K562 (cell line): Measurements from ENCODE around the gene OBSCN. TPM values are rescaled to one million over a fixed set of nuclear protein-coding genes. Genes with fewer than 3 reads are reported as not detected.

ENCODE experiments used
- ATAC-seq: fragments of 200-7000 bp; cut with Tn5 transposase; 3 replicates; pipeline ENCODE4 v1.9.1; 2020; ENCODE audit warnings: moderate library complexity
- BruUV-seq: library from RNA; stranded (reverse); fragments of 400-500 nt; replicated peaks from 2 replicates; lab custom pipeline; 2021; lab: Mats Ljungman, UMichigan
- CTCF ChIA-PET: fragments of 300-600 bp; formaldehyde crosslinking; extraction: SDS; loops from one replicate; lab custom pipeline; 2021; ENCODE audit warnings: low intra/inter-chr PET ratio; lab: Yijun Ruan, JAX
- POLR2A ChIA-PET: fragments of 300-600, 350-650 bp; sonication (Branson Sonifier 250); formaldehyde crosslinking; extraction: SDS; loops from one replicate; lab custom pipeline; 2021; ENCODE audit warnings: antibody characterized with exemption, inconsistent platforms; lab: Yijun Ruan, JAX
- DNase-seq, 4 experiments: peaks; one replicate each; pipeline versions ENCODE4 v3.0.0 to v3.0.0-alpha.2; 2011 to 2018; ENCODE audit warnings: low spot score in 3 of 4, mixed read lengths in 3 of 4; ENCODE audit errors: extremely low read depth in 1 of 4
- FAIRE-seq: peaks from 2 replicates; lab custom pipeline; 2011; peaks lifted over from hg19 to GRCh38; lab: Jason Lieb, UNC
- H2AFZ ChIP-seq: 2 replicates; pipeline ENCODE4 v1.6.0; 2011; ENCODE audit warnings: low read depth, low read length, control low read depth, inconsistent platforms
- H3K27ac ChIP-seq: fragments of 200-600 bp; 3 replicates; pipeline ENCODE4 v1.8.0; 2011; ENCODE audit warnings: low read depth, mild to moderate bottlenecking, control low read depth, inconsistent platforms, low read length, moderate library complexity, mixed read lengths; ENCODE audit errors: extremely low read depth
- H3K27me3 ChIP-seq, 2 experiments: fragments of 300-600 bp in 1 of 2; 2 replicates in 1 of 2; 3 replicates in 1 of 2; pipeline versions ENCODE4 v1.6.0 to v1.8.0; 2011; ENCODE audit warnings: inconsistent platforms in 2 of 2, low read length in 2 of 2, mild to moderate bottlenecking in 1 of 2, mixed read lengths in 1 of 2, moderate library complexity in 1 of 2; ENCODE audit not compliant: control insufficient read depth in 2 of 2, insufficient read depth in 2 of 2
- H3K36me3 ChIP-seq: fragments of 300-600 bp; 3 replicates; pipeline ENCODE4 v1.8.0; 2011; ENCODE audit warnings: mild to moderate bottlenecking, low read length, inconsistent platforms; ENCODE audit not compliant: control insufficient read depth, insufficient read depth
- H3K4me1 ChIP-seq, 2 experiments: fragments of 200-600 bp in 1 of 2; replicated peaks in 1 of 2; 2 replicates in 1 of 2; 3 replicates in 1 of 2; pipeline versions ENCODE4 v1.5.1 to v1.8.0; 2011; ENCODE audit warnings: inconsistent platforms in 2 of 2, low read length in 2 of 2, mild to moderate bottlenecking in 1 of 2, mixed read lengths in 1 of 2, moderate library complexity in 1 of 2; ENCODE audit not compliant: control insufficient read depth in 2 of 2, insufficient read depth in 2 of 2
- H3K4me2 ChIP-seq: 2 replicates; pipeline ENCODE4 v1.6.1; 2011; ENCODE audit warnings: low read length, control low read depth, inconsistent platforms, mixed read lengths; ENCODE audit not compliant: insufficient read depth
- H3K4me3 ChIP-seq: fragments of 200-600 bp; sonication (generic), shearing (Covaris generic); 2 replicates; pipeline ENCODE4 v1.5.1; 2016; ENCODE audit warnings: control low read depth, inconsistent platforms
- H3K79me2 ChIP-seq: fragments of 200-600 bp; 3 replicates; pipeline ENCODE4 v1.8.0; 2011; ENCODE audit warnings: low read length, inconsistent platforms; ENCODE audit not compliant: control insufficient read depth, insufficient read depth
- H3K9ac ChIP-seq, 2 experiments: 2 replicates each; pipeline versions ENCODE4 v1.6.0 to v1.6.1; 2011; ENCODE audit warnings: low read depth in 2 of 2, low read length in 2 of 2, control low read depth in 1 of 2, inconsistent platforms in 1 of 2, mild to moderate bottlenecking in 1 of 2, mixed read lengths in 1 of 2; ENCODE audit not compliant: insufficient read depth in 1 of 2
- H3K9me1 ChIP-seq: one replicate; pipeline ENCODE4 v1.6.0; 2011; ENCODE audit warnings: inconsistent platforms, mild to moderate bottlenecking, low read length, moderate library complexity; ENCODE audit not compliant: control insufficient read depth, insufficient read depth
- H3K9me3 ChIP-seq: replicated peaks from 2 replicates; pipeline ENCODE4 v1.5.1; 2011; ENCODE audit warnings: low read depth, low read length, inconsistent platforms; ENCODE audit not compliant: control insufficient read depth, insufficient read depth
- H4K20me1 ChIP-seq: replicated peaks from 2 replicates; pipeline ENCODE4 v1.6.1; 2011; ENCODE audit warnings: low read length, inconsistent platforms, mixed read lengths; ENCODE audit not compliant: control insufficient read depth, insufficient read depth
- CTBP1 ChIP-seq: fragments of 450-650 bp; IDR thresholded peaks from 2 replicates; pipeline ENCODE4 v1.6.1; 2016; ENCODE audit warnings: borderline replicate concordance
- EWSR1 ChIP-seq: fragments of 450-650 bp; IDR thresholded peaks from 2 replicates; pipeline ENCODE4 v1.6.1; 2018; ENCODE audit warnings: borderline replicate concordance, mild to moderate bottlenecking, low read depth, moderate library complexity; ENCODE audit not compliant: partially characterized antibody
- HNRNPH1 ChIP-seq: fragments of 200-400 bp; formaldehyde crosslinking; optimal IDR thresholded peaks from 2 replicates; pipeline ENCODE3; 2017; ENCODE audit warnings: low read depth, mild to moderate bottlenecking, low read length, moderate library complexity
- MYNN ChIP-seq, 2 experiments: sonication (generic); formaldehyde crosslinking in 1 of 2; IDR thresholded peaks; 2 replicates each; pipeline versions ENCODE4 v1.5.0 to v1.6.1; 2016 to 2020; ENCODE audit warnings: antibody characterized with exemption in 1 of 2, missing genetic modification reagents in 1 of 2
- NR2F6 ChIP-seq: fragments of 450-650 bp; formaldehyde crosslinking; IDR thresholded peaks from 2 replicates; pipeline ENCODE4 v1.4.0; 2020; ENCODE audit warnings: mild to moderate bottlenecking
- PCBP1 ChIP-seq: fragments of 200-400 bp; formaldehyde crosslinking; IDR thresholded peaks from 2 replicates; pipeline ENCODE4 v1.6.1; 2018; ENCODE audit warnings: mild to moderate bottlenecking, low read depth, low read length; ENCODE audit not compliant: poor library complexity, severe bottlenecking
- POLR2AphosphoS2 ChIP-seq: IDR thresholded peaks from 2 replicates; pipeline ENCODE4 v1.6.1; 2012; ENCODE audit warnings: low read length, improper control_type of control experiment
- POLR2G ChIP-seq: fragments of 200-400 bp; formaldehyde crosslinking; IDR thresholded peaks from 2 replicates; pipeline ENCODE4 v1.6.1; 2017; ENCODE audit warnings: low read depth, mild to moderate bottlenecking, antibody characterized with exemption, low read length, moderate library complexity
- RAD51 ChIP-seq: fragments of 450-650 bp; IDR thresholded peaks from 2 replicates; pipeline ENCODE4 v1.7.1; 2016; ENCODE audit warnings: low read depth, mild to moderate bottlenecking, borderline replicate concordance
- RBFOX2 ChIP-seq: fragments of 200-400 bp; formaldehyde crosslinking; IDR thresholded peaks from 2 replicates; pipeline ENCODE4 v1.6.1; 2017; ENCODE audit warnings: low read depth, mild to moderate bottlenecking, low read length, moderate library complexity
- RBM22 ChIP-seq: fragments of 200-400 bp; formaldehyde crosslinking; IDR thresholded peaks from 2 replicates; pipeline ENCODE4 v1.6.1; 2018; ENCODE audit warnings: low read length, low read depth; ENCODE audit not compliant: poor library complexity, severe bottlenecking
- SIN3A ChIP-seq, 2 experiments: fragments of 150-350 bp in 1 of 2; IDR thresholded peaks; 2 replicates each; pipeline ENCODE4 v1.6.1; 2011 to 2016; ENCODE audit warnings: borderline replicate concordance in 2 of 2, low read depth in 2 of 2, low read length in 2 of 2, mild to moderate bottlenecking in 2 of 2, moderate library complexity in 2 of 2; ENCODE audit not compliant: control insufficient read depth in 1 of 2
- SMARCA5 ChIP-seq: fragments of 450-650 bp; IDR thresholded peaks from 2 replicates; pipeline ENCODE4 v1.6.1; 2016
- SMARCE1 ChIP-seq: fragments of 450-650 bp; IDR thresholded peaks from 2 replicates; pipeline ENCODE4 v1.7.1; 2016; ENCODE audit warnings: mild to moderate bottlenecking
- SUPT5H ChIP-seq: fragments of 450-650 bp; IDR thresholded peaks from 2 replicates; pipeline ENCODE4 v1.6.1; 2016
- U2AF2 ChIP-seq: fragments of 200-400 bp; formaldehyde crosslinking; optimal IDR thresholded peaks from 2 replicates; pipeline ENCODE3; 2017; ENCODE audit warnings: low read depth, mild to moderate bottlenecking, low read length
- YY1 ChIP-seq, 3 experiments: IDR thresholded peaks; 2 replicates each; pipeline ENCODE4 v1.6.1; 2011; ENCODE audit warnings: low read length in 2 of 3, mild to moderate bottlenecking in 2 of 3, moderate library complexity in 2 of 3, borderline replicate concordance in 1 of 3, control low read depth in 1 of 3, low read depth in 1 of 3; ENCODE audit not compliant: insufficient read depth in 3 of 3, insufficient replicate concordance in 2 of 3, control insufficient read depth in 1 of 3, insufficient read length in 1 of 3; ENCODE audit errors: extremely low read depth in 1 of 3
- ZNF121 ChIP-seq: sonication (generic); formaldehyde crosslinking; conservative IDR thresholded peaks from 2 replicates; pipeline ENCODE4 v1.8.0; 2022; ENCODE audit warnings: missing genetic modification reagents
- ZNF696 ChIP-seq: fragments of 250-450 bp; sonication (Bioruptor Pico); conservative IDR thresholded peaks from 2 replicates; pipeline ENCODE4 v1.4.0; 2020; ENCODE audit warnings: mild to moderate bottlenecking, moderate library complexity
- ZSCAN29 ChIP-seq: fragments of 450-650 bp; IDR thresholded peaks from 2 replicates; pipeline ENCODE4 v1.6.1; 2017
- WGBS: fragments of 100-300 bp; shearing (Covaris generic); methylation state at CpG from one replicate; pipeline ENCODE4 v1.1.6; 2016; ENCODE audit warnings: low coverage, mixed read lengths; ENCODE audit not compliant: insufficient coverage; ENCODE audit errors: missing lambda C conversion rate; 5-methylcytosine and 5-hydroxymethylcytosine counted together
- in situ Hi-C: fragments of 300-500 bp; cut with MboI; formaldehyde crosslinking; loops from 4 replicates; pipeline ENCODE4 v1.15.0; 2018; ENCODE audit warnings: inconsistent platforms, mixed read lengths
- intact Hi-C: fragments of 100-400 bp; cut with micrococcal nuclease; formaldehyde crosslinking; loops from 2 replicates; pipeline ENCODE4 v1.14.2; 2022
- polyA plus RNA-seq, 8 experiments: library from polyadenylated mRNA; depleted of rRNA in 4 of 8; stranded (reverse) in 5 of 8; unstranded in 3 of 8; fragments of >200 nt; fragmentation: Nextera tagmentation in 2 of 8; fragmentation: Illumina TruSeq in 1 of 8; extraction: Ambion mirVana in 2 of 8; extraction: Trizol in 1 of 8; gene quantifications; 2 replicates each; pipeline versions ENCODE4 v1.2.1 to v1.2.3, GENCODE V29; 2011 to 2014; ENCODE audit warnings: inconsistent platforms in 1 of 8, missing spikeins in 1 of 8
- total RNA-seq, 7 experiments: library from RNA; depleted of rRNA in 6 of 7; stranded (reverse); fragments of >200 nt in 6 of 7; fragmentation: Illumina TruSeq in 2 of 7; extraction: Trizol in 2 of 7; gene quantifications; 2 replicates each; pipeline versions ENCODE4 v1.2.1 to v1.2.3, GENCODE V29; 2011 to 2021; ENCODE audit warnings: low replicate concordance in 1 of 7
- TF ChIP-seq, protein P1 (sequence below): sonication (generic); formaldehyde crosslinking; IDR thresholded peaks from 2 replicates; pipeline ENCODE4 v1.9.0; 2022; ENCODE audit warnings: mild to moderate bottlenecking, missing genetic modification reagents

OBSCN gene
- total and polyA plus RNA-seq, 9 of the 15 experiments (the other 6 are each of a cell fraction or from before 2014, with no cell fraction given), result 0.18 to 19.7 (median 3.6) TPM

DNA sequence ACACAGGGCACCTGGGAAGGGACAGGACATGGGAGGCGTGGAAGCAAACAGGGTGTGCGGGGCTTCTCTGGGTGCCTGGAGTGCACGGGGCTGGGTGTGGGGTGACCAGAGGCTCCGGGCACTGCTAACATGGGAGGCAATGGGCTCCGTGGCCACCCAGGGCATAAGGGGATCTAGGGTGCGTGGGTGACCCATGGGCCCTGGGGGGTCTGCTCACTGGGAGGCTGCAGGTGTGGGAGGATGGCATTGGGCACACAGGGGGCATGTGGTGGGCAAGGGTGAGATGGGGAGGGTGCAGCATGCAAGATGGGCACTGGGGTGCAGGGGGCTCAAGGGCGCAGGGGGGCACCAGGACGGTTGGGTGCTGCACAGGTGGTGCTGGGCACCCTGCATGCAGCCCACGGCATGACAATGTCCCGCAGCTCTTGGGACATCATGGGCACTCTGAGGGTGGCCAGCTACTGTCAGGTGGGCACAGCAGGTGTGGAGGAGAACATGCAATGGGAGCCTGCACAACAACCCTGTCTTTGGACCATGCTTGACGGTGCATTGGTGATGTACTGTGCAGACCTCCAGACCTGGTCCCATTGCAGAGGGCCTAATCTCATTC lies 183.7 kb downstream of the OBSCN start:
- intact Hi-C loops (loop anchor here (5.0 kb wide), 1 partner anchor 49 kb away; no protein-coding TSS in a partner anchor), in situ Hi-C loops (no loop called here)
- Histone ChIP-seq H3K79me2 (0 out of 3 replicates have a peak, but pooled peaks cover 4% of the 10 kb centered on the region), H3K4me1 (peaks cover 11 to 36% of the 10 kb centered on the region in 2 experiments; a peak in 4 of 5 replicates), H3K4me2 (peak overlapping the region; percentile 46; the same call in 1 of the 2 replicates), H3K9me3 (no peaks in the 10 kb centered on the region), H3K9ac (peak overlapping the region in 1 of 2 experiments; percentile 51; a peak in 2 of 4 replicates), H3K4me3 (no peak overlapping the region), H3K27ac (0 out of 3 replicates have a peak overlapping the region, but pooled peaks have one; percentile 58), H3K27me3 (no peaks in the 10 kb centered on the region), H3K9me1 (no peaks in the 10 kb centered on the region), H3K36me3 (peaks cover 46% of the 10 kb centered on the region; the same call in 2 of the 3 replicates), H4K20me1 (peaks cover 6% of the 10 kb centered on the region), H2AFZ (no peak overlapping the region)
- ChIA-PET CTCF (no interaction called here), POLR2A (interaction anchor here (0.5 to 9.0 kb wide), 2 partner anchors 13 to 22 kb away, joined by 3 to 78 read pairs; partner anchors contain the start of gene TRIM11)
- DNase-seq (no peak), ATAC-seq (peak; percentile 3), FAIRE-seq (no peak)
- no TSS peak for BruUV-seq
- peak; percentile 86 for TF ChIP-seq PCBP1
- TF ChIP-seq CTBP1, result no peak
- TF ChIP-seq ZSCAN29, result no peak
- peak; percentile 81 for TF ChIP-seq POLR2G
- TF ChIP-seq YY1 (IDR thresholded peaks at IDR 0.05; ENCODE audit: borderline replicate concordance in 1 of 3, control insufficient read depth in 1 of 3, extremely low read depth in 1 of 3, insufficient read depth in 3 of 3, insufficient read length in 1 of 3, insufficient replicate concordance in 2 of 3, low read depth in 1 of 3, low read length in 2 of 3), result peak in 1 of 3 experiments; percentile 3
- TF ChIP-seq SIN3A (IDR thresholded peaks at IDR 0.05; ENCODE audit: borderline replicate concordance in 2 of 2, control insufficient read depth in 1 of 2, low read depth in 2 of 2, low read length in 2 of 2), result no peak
- TF ChIP-seq EWSR1, result no peak
- TF ChIP-seq, protein P1, sequence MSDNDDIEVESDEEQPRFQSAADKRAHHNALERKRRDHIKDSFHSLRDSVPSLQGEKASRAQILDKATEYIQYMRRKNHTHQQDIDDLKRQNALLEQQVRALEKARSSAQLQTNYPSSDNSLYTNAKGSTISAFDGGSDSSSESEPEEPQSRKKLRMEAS (CRISPR knock-in tag), result 0 out of 2 replicates have a peak, but pooled peaks have one; percentile 43
- TF ChIP-seq ZNF696 (CRISPR knock-in tag), result no peak
- TF ChIP-seq SMARCA5, result no peak
- no peak for TF ChIP-seq U2AF2
- TF ChIP-seq MYNN (IDR thresholded peaks at IDR 0.05), result 0 out of 2 replicates have a peak, but pooled peaks have one; percentile 9
- no peak for TF ChIP-seq MYNN (CRISPR knock-in tag; IDR thresholded peaks at IDR 0.05)
- no peak for TF ChIP-seq NR2F6 (CRISPR knock-in tag)
- 0 out of 2 replicates have a peak, but pooled peaks have one; percentile 65 for TF ChIP-seq POLR2AphosphoS2
- peak; percentile 29; the same call in 1 of the 2 replicates for TF ChIP-seq SUPT5H
- TF ChIP-seq RAD51, result no peak
- no peak for TF ChIP-seq HNRNPH1
- TF ChIP-seq ZNF121 (CRISPR knock-in tag), result no peak
- TF ChIP-seq SMARCE1, result no peak
- peak; percentile 75 for TF ChIP-seq RBM22
- TF ChIP-seq RBFOX2, result peak; percentile 64
- WGBS, result 91% methylated on average over 11 of the region's 11 CpGs
